ENCODE data around the gene SIDT2. TPM values are rescaled to one million over a fixed set of nuclear protein-coding genes. Genes with fewer than 3 reads are reported as not detected.

SIDT2 gene
- total and polyA plus RNA-seq, 2 of the 13 experiments (the other 11 are each of a cell fraction or from before 2014, with no cell fraction given): 11.5 to 28.0 TPM

DNA sequence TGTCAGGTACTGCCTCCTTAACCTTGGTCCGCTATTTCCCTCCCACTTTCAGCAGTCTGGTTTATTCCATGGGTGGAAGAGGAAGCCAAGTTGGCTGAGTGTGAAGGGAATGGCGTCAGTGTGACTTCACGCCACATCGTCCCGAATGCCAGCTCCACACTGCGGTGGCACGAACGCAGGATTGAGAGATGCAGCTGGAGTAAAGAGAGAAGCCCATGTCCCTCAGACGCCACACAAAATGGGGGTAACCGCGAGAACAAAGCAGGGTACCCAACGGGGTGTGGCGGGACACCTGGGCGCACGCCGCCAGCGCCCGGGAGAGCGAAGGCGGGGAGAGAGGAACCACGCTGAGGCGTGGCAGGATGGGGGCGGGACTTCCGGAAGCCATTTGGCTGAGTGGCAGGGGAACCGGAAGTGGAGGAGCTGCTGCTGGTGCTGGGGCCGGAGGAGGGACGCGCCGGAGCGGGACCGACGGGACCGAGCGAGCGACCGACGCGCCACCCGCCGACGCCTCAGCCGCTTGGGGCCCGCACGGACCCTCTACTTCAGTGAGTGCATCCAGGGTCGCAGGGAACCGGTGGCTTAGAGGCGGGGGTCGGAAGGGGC lies 34.6 kb upstream of the SIDT2 start, which contains the start of gene PAFAH1B2 (continued):
- TF ChIP-seq, protein P1, sequence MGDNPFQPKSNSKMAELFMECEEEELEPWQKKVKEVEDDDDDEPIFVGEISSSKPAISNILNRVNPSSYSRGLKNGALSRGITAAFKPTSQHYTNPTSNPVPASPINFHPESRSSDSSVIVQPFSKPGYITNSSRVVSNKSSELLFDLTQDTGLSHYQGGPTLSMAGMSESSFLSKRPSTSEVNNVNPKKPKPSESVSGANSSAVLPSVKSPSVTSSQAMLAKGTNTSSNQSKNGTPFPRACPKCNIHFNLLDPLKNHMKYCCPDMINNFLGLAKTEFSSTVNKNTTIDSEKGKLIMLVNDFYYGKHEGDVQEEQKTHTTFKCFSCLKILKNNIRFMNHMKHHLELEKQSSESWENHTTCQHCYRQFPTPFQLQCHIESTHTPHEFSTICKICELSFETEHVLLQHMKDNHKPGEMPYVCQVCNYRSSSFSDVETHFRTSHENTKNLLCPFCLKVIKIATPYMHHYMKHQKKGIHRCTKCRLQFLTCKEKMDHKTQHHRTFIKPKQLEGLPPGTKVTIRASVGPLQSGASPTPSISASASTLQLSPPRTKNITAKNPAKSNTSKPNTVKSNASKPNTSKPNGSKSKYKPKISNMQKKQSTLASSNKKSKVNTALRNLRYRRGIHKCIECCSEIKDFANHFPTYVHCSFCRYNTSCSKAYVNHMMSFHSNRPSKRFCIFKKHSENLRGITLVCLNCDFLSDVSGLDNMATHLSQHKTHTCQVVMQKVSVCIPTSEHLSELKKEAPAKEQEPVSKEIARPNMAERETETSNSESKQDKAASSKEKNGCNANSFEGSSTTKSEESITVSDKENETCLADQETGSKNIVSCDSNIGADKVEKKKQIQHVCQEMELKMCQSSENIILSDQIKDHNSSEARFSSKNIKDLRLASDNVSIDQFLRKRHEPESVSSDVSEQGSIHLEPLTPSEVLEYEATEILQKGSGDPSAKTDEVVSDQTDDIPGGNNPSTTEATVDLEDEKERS (CRISPR knock-in tag; IDR thresholded peaks at IDR 0.05): peak; percentile 44
- TF ChIP-seq, protein P2, sequence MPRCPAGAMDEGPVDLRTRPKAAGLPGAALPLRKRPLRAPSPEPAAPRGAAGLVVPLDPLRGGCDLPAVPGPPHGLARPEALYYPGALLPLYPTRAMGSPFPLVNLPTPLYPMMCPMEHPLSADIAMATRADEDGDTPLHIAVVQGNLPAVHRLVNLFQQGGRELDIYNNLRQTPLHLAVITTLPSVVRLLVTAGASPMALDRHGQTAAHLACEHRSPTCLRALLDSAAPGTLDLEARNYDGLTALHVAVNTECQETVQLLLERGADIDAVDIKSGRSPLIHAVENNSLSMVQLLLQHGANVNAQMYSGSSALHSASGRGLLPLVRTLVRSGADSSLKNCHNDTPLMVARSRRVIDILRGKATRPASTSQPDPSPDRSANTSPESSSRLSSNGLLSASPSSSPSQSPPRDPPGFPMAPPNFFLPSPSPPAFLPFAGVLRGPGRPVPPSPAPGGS (CRISPR knock-in tag; IDR thresholded peaks at IDR 0.05): peak; percentile 89

DNA sequence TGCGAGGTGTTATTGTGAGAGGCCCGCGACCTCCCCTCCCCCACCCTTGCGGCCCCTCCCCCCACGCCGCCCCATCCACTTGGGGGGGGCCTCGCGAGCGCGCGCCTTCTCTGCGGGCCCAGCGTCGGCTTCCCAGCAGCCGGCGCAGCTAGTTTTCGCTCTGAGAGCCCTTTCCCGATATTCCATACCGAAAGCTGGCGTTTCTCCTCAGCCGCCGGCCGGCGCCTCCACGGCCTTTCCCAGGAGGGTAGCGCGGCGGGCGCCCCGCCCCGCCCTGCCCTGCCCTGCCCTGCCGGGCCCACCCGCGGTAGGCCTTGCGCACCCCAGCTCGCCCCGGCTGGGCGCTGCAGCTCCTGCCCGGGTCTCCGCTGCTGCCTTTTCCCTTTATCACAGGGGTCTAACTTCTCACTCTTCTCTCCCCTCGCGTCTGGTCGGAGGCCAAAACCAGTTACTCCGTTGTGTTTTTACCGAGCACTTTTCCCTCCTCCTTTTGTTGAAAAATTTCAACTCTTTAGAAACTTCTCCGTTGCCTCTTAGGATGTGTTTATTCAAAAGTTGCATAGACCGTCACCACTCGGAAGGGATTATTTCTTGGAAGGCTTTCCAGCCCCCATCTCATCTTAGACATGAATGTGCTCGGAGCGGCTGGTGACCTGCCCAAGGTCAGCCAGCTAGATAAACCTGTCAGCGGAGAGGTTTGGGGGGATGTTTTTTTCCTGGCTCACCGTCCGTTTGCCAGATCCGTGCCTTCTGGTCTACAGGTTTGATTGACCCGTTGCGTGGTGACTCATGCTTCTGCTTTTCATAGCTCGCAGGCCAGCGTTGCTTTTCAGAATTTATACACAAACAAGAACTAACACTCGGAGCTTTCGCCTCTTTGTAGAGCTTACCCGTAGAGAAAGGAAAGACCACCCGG lies 33.8 kb upstream of the SIDT2 start:
- ATAC-seq: peak; percentile 82
- Histone ChIP-seq H3K4me3 (replicated peaks in 1 of 3; ENCODE audit: insufficient read depth in 1 of 3, low read depth in 2 of 3, low read length in 3 of 3) (peak overlapping the region; percentile 86 to 97 (median 94)), H2AFZ (ENCODE audit: low read length) (no peak overlapping the region), H3K9ac (ENCODE audit: insufficient read depth, low read depth, low read length) (peak overlapping the region; percentile 76), H4K20me1 (ENCODE audit: insufficient read depth, low read length) (peaks cover 42% of the 10 kb centered on the region), H3K4me2 (ENCODE audit: low read depth, low read length) (peak overlapping the region; percentile 88), H3K36me3 (replicated peaks in 1 of 2; ENCODE audit: control insufficient read depth in 1 of 2, insufficient read depth in 2 of 2, low read length in 2 of 2) (peaks cover 5 to 19% of the 10 kb centered on the region in 2 experiments), H3K9me3 (ENCODE audit: low read length) (no peaks in the 10 kb centered on the region), H3K27me3 (ENCODE audit: control insufficient read depth in 1 of 2, insufficient read depth in 2 of 2, low read length in 2 of 2) (no peaks in the 10 kb centered on the region; a peak in 1 of 5 replicates), H3K27ac (ENCODE audit: extremely low read length, insufficient read depth, low read length) (peak overlapping the region; percentile 62), H3K4me1 (ENCODE audit: insufficient read depth, low read length) (peaks cover 23% of the 10 kb centered on the region), H3K79me2 (ENCODE audit: insufficient read depth, low read length) (peaks cover 51% of the 10 kb centered on the region)
- no peak for FAIRE-seq
- WGBS (ENCODE audit: low lambda C conversion rate): under 1% methylated on average over 24 of the region's 62 CpGs
- POLR2A ChIA-PET: interaction anchor here (0.7 to 4.4 kb wide), 18 partner anchors 11 to 371 kb away, joined by 3 to 41 read pairs (median 6); partner anchors contain the start of genes APOA1, APOC3, BUD13 and CEP164
- intact Hi-C loops (cut with micrococcal nuclease; ENCODE audit: unreplicated experiment): no loop called here
- BruUV-seq (replicated peaks): no TSS peak
- in situ Hi-C loops (cut with HindIII; ENCODE audit: extremely low pct_ligation_motif_present, low pct_unique_long_range_greater_than_20kb): no loop called here
- CTCF ChIA-PET (ENCODE audit: low intra/inter-chr PET ratio, low total read pairs): no interaction called here
- peak; percentile 64 for DNase-seq (ENCODE audit: low spot score)
- TF ChIP-seq, protein P3, sequence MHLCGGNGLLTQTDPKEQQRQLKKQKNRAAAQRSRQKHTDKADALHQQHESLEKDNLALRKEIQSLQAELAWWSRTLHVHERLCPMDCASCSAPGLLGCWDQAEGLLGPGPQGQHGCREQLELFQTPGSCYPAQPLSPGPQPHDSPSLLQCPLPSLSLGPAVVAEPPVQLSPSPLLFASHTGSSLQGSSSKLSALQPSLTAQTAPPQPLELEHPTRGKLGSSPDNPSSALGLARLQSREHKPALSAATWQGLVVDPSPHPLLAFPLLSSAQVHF (CRISPR knock-in tag; IDR thresholded peaks at IDR 0.05): no peak
- no peak for TF ChIP-seq ZNF274 (CRISPR knock-in tag; IDR thresholded peaks at IDR 0.05)
- TF ChIP-seq ATRX (CRISPR knock-in tag; IDR thresholded peaks at IDR 0.05; ENCODE audit: borderline replicate concordance): no peak
- no peak for TF ChIP-seq TP53 (CRISPR knock-in tag; conservative IDR thresholded peaks at IDR 0.05)
- no peak for TF ChIP-seq BRCA1 (CRISPR knock-in tag; IDR thresholded peaks at IDR 0.05)
- TF ChIP-seq KMT2A (CRISPR knock-in tag; IDR thresholded peaks at IDR 0.05): no peak
- no peak for TF ChIP-seq SP140L (CRISPR knock-in tag; IDR thresholded peaks at IDR 0.05; ENCODE audit: borderline replicate concordance)
- TF ChIP-seq ZNF180 (CRISPR knock-in tag; IDR thresholded peaks at IDR 0.05; ENCODE audit: borderline replicate concordance, low read depth): no peak
- TF ChIP-seq ZFX (CRISPR knock-in tag; IDR thresholded peaks at IDR 0.05; ENCODE audit: low read depth): peak; percentile 87
- TF ChIP-seq, protein P4, sequence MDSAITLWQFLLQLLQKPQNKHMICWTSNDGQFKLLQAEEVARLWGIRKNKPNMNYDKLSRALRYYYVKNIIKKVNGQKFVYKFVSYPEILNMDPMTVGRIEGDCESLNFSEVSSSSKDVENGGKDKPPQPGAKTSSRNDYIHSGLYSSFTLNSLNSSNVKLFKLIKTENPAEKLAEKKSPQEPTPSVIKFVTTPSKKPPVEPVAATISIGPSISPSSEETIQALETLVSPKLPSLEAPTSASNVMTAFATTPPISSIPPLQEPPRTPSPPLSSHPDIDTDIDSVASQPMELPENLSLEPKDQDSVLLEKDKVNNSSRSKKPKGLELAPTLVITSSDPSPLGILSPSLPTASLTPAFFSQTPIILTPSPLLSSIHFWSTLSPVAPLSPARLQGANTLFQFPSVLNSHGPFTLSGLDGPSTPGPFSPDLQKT (CRISPR knock-in tag; IDR thresholded peaks at IDR 0.05; ENCODE audit: borderline replicate concordance): no peak
- TF ChIP-seq GTF2F1 (IDR thresholded peaks at IDR 0.05; ENCODE audit: low read length): no peak
- no peak for TF ChIP-seq PAWR (CRISPR knock-in tag; IDR thresholded peaks at IDR 0.05; ENCODE audit: borderline replicate concordance)

Data from HepG2 (cell line).